ENCODE measurements around the gene LGALS3BP. TPM values are rescaled to one million over a fixed set of nuclear protein-coding genes. Genes with fewer than 3 reads are reported as not detected.

LGALS3BP gene
- total RNA-seq, 1 donor from 2014 or later: 118 TPM

GRCh38 chr17:78999947-79000395 is 20.2 kb upstream of the LGALS3BP start:
- Histone ChIP-seq H3K27me3 (ENCODE audit: control insufficient read depth, insufficient read depth, low read length) (no peaks in the 10 kb centered on the region), H3K36me3 (ENCODE audit: control insufficient read depth, insufficient read depth, low read length) (peaks cover 28% of the 10 kb centered on the region), H3K4me3 (ENCODE audit: low read depth, low read length) (no peak overlapping the region)
- FAIRE-seq: no peak
- DNase-seq (ENCODE audit: low read depth): no peak
- no peak for TF ChIP-seq CTCF (IDR thresholded peaks at IDR 0.05; ENCODE audit: insufficient read depth, low read length, severe bottlenecking)

DNA sequence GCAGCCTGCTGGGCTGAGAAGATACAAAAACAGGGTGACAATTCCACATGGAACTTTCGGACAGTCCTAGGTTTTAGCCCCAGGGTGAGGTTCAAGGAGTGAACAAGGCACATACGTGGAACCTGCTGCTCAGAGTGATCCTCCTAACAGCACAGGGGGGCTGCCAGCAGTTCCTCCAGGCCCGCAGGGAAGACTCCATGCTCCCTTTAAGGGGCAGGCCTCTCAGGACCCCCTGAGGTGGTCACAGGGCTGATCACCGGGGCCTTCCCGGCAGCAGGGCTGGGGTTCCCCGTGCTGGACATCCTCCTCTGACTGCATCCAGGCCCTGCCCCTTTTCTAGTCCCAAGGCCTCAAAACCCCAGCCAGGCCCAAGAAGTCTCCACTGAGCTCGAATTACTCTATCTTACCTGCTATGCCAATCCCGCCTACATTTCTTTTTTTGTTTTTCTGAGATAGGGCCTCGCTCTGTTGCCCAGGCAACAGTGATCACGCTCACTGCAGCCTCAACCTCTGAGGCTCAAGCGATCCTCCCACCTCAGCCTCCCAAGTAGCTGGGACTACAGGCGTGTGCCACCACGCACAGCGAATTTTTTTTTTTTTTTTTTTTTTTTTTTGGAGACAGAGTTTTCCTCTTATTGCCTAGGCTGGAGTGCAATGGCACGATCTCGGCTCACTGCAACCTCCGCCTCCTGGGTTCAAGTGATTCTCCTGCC is 19.5 kb upstream of the LGALS3BP start:
- Histone ChIP-seq H3K4me3 (ENCODE audit: low read depth, low read length) (no peak overlapping the region), H3K36me3 (ENCODE audit: control insufficient read depth, insufficient read depth, low read length) (peaks cover 33% of the 10 kb centered on the region), H3K27me3 (ENCODE audit: control insufficient read depth, insufficient read depth, low read length) (no peaks in the 10 kb centered on the region)
- FAIRE-seq: no peak
- no peak for TF ChIP-seq CTCF (IDR thresholded peaks at IDR 0.05; ENCODE audit: insufficient read depth, low read length, severe bottlenecking)
- DNase-seq (ENCODE audit: low read depth): no peak

DNA sequence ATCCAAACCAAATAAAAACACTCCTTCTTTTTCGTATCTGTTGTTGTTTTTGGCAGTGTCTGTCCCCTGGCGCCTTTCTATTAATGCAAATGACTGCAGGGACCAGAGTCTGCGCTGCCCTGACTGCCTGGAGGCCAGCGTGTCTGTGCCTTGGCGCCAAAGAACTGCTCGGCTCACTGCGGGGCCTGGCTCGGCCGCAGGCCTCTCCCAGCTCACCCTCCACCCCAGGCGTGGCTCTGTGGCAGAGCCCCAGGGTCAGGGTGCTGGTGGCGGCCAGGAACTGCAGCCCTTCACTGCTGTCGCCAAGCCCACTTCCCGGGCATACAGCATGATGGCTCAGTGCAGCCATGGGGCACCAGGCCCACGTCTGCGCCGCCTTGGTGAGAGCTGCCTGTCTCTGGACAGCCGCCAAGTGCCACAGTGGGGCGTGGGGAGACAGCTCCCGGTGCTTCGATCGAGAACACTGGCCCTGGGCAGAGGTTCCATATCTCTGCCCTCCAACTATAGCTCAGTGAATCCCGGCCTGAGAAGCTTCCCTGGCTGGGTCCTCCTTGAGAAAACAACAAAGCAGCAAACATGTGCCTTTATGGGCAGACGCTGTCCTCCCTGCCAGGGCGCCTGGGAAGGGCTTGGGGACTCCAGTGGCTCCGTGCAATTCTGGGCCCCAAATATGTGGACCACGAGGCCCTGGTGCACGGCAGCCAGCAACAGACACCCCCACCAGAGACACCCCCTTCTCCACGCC is 18.8 kb upstream of the LGALS3BP start:
- DNase-seq (ENCODE audit: low read depth): no peak
- peaks cover 36% of the 10 kb centered on the region for H3K36me3 ChIP-seq (ENCODE audit: control insufficient read depth, insufficient read depth, low read length)
- H3K27me3 ChIP-seq (ENCODE audit: control insufficient read depth, insufficient read depth, low read length): no peaks in the 10 kb centered on the region
- no peak for FAIRE-seq
- no peak overlapping the region for H3K4me3 ChIP-seq (ENCODE audit: low read depth, low read length)
- no peak for TF ChIP-seq CTCF (IDR thresholded peaks at IDR 0.05; ENCODE audit: insufficient read depth, low read length, severe bottlenecking)

- Histone ChIP-seq H3K4me3 (ENCODE audit: low read depth, low read length) (no peak overlapping the region), H3K27me3 (ENCODE audit: control insufficient read depth, insufficient read depth, low read length) (no peaks in the 10 kb centered on the region), H3K36me3 (ENCODE audit: control insufficient read depth, insufficient read depth, low read length) (peaks cover 36% of the 10 kb centered on the region)
- no peak for TF ChIP-seq CTCF (IDR thresholded peaks at IDR 0.05; ENCODE audit: insufficient read depth, low read length, severe bottlenecking)
- FAIRE-seq (no peak), DNase-seq (ENCODE audit: low read depth) (no peak)
These were observed 18.2 kb upstream of the LGALS3BP start for GRCh38 chr17:78997881-78998280.

DNA sequence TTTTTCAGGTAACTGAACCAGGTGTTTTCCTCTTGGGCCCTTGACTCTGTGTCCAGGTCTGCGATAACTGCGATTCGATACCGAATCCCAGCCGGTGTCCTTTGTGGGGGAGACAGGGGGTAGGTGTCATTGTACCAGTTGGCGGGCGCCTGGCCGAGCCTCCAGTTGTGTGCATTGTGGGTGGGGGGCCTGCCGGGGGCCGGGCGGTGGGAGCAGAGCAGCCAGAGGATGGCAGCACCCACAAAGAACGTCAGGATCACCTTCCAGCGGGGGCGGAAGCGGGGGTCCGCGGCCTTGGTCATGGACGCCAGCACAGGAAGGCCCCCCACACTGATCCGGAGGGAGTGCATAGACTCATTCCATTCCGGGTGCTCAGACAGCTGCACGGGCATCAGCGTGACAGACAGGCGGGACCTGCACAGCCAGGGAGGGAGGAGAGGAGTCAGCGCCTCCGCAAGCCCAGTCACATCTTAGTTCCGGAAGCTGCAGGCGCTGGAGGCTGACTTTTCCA is 17.6 kb upstream of the LGALS3BP start:
- peaks cover 35% of the 10 kb centered on the region for H3K36me3 ChIP-seq (ENCODE audit: control insufficient read depth, insufficient read depth, low read length)
- H3K4me3 ChIP-seq (ENCODE audit: low read depth, low read length): no peak overlapping the region
- H3K27me3 ChIP-seq (ENCODE audit: control insufficient read depth, insufficient read depth, low read length): no peaks in the 10 kb centered on the region
- DNase-seq (ENCODE audit: low read depth) (no peak), FAIRE-seq (peak; percentile 47)
- no peak for TF ChIP-seq CTCF (IDR thresholded peaks at IDR 0.05; ENCODE audit: insufficient read depth, low read length, severe bottlenecking)

All from bronchial epithelial cell (primary cell).